Measurements from ENCODE around the gene ROR1. TPM values are rescaled to one million over a fixed set of nuclear protein-coding genes. Genes with fewer than 3 reads are reported as not detected.

ROR1 gene
- total RNA-seq, 1 experiment from 2014 or later, result 37.2 TPM

DNA sequence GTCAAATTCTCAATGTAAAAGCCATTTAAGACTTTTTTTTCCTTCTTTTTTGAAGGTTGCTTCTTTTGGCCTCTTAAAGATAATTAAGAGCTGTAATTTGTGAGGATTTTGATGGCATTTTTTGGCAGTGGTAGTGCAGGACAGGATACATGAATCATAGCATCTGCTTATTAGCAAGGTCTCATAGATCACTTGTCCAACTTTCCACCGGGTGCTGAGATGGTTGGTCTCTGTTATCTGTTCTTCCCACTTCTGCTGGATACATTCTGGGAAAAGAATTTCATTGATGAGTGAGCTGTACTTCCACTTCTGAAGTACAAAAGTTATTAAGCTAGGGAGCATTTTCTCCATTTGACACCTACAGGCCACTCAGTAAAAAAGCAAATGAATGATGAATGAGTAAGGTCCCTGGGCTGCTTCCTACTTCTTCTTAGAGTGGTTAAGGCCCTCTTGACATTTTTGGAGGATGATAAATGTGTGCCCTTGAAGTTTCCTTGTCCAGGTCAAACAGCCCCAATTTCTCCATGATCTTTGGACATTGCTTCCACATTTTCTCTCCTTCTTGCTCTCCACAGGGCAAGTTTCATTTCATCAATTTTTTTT, 100.6 kb downstream of the ROR1 start:
- CTCF ChIA-PET, result no interaction called here
- DNase-seq, result no peak
- H3K36me3 Mint-ChIP-seq (ENCODE audit: insufficient read depth, unreplicated experiment), result peaks cover 5% of the 10 kb centered on the region
- H3K4me3 ChIP-seq (ENCODE audit: low read depth, low read length), result no peak overlapping the region
- 0 out of 2 replicates have a peak, but pooled peaks cover 4% of the 10 kb centered on the region for H3K4me1 ChIP-seq
- no TSS peak for BruUV-seq (replicated peaks)
- intact Hi-C loops (cut with micrococcal nuclease; ENCODE audit: unreplicated experiment), result no loop called here
- H3K36me3 ChIP-seq (ENCODE audit: control insufficient read depth, insufficient read depth, low read length), result no peaks in the 10 kb centered on the region
- no peaks in the 10 kb centered on the region for H3K27me3 ChIP-seq (replicated peaks; ENCODE audit: control insufficient read depth, insufficient read depth, low read length)
- H3K9me3 Mint-ChIP-seq (ENCODE audit: unreplicated experiment), result no peaks in the 10 kb centered on the region
- no peak overlapping the region for H3K4me3 Mint-ChIP-seq (ENCODE audit: unreplicated experiment)
- TF ChIP-seq, protein P1, sequence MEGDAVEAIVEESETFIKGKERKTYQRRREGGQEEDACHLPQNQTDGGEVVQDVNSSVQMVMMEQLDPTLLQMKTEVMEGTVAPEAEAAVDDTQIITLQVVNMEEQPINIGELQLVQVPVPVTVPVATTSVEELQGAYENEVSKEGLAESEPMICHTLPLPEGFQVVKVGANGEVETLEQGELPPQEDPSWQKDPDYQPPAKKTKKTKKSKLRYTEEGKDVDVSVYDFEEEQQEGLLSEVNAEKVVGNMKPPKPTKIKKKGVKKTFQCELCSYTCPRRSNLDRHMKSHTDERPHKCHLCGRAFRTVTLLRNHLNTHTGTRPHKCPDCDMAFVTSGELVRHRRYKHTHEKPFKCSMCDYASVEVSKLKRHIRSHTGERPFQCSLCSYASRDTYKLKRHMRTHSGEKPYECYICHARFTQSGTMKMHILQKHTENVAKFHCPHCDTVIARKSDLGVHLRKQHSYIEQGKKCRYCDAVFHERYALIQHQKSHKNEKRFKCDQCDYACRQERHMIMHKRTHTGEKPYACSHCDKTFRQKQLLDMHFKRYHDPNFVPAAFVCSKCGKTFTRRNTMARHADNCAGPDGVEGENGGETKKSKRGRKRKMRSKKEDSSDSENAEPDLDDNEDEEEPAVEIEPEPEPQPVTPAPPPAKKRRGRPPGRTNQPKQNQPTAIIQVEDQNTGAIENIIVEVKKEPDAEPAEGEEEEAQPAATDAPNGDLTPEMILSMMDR (IDR thresholded peaks at IDR 0.05; ENCODE audit: insufficient read depth in 1 of 2, low read depth in 1 of 2, low read length in 1 of 2, severe bottlenecking in 1 of 2, unreplicated experiment in 1 of 2), result no peak
- POLR2A ChIA-PET, result no interaction called here
- no peak overlapping the region for H3K27ac Mint-ChIP-seq (ENCODE audit: unreplicated experiment)
- H3K9me3 ChIP-seq, result no peaks in the 10 kb centered on the region
- H3K27me3 Mint-ChIP-seq (ENCODE audit: insufficient read depth, unreplicated experiment), result no peaks in the 10 kb centered on the region
- peaks cover 9% of the 10 kb centered on the region for H3K4me1 Mint-ChIP-seq (ENCODE audit: low read depth, unreplicated experiment)

DNA sequence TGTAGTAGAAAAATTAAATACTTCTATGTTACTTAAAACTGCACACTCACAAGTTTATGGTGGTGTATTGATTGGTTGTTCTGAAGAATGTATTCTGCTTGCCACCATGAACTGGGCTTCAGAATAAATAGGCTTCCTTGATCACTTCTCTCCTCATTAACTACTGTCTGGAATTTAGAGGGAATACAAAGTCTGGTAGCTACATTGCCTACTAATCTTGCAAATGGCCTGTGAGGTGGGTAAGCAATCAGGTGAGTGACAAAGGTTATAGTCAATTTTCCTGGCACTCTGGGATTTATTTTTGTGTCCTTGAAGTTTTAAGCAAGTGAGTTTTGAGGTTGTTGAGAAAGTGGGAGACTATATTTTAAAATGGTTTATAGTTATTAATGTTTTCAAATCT, 101.8 kb downstream of the ROR1 start:
- H3K27me3 Mint-ChIP-seq (ENCODE audit: insufficient read depth, unreplicated experiment), result no peaks in the 10 kb centered on the region
- ChIA-PET POLR2A (no interaction called here), CTCF (no interaction called here)
- no TSS peak for BruUV-seq (replicated peaks)
- intact Hi-C loops (cut with micrococcal nuclease; ENCODE audit: unreplicated experiment), result no loop called here
- Histone ChIP-seq H3K27me3 (replicated peaks; ENCODE audit: control insufficient read depth, insufficient read depth, low read length) (no peaks in the 10 kb centered on the region), H3K36me3 (ENCODE audit: control insufficient read depth, insufficient read depth, low read length) (no peaks in the 10 kb centered on the region), H3K4me1 (0 out of 2 replicates have a peak, but pooled peaks cover 4% of the 10 kb centered on the region), H3K9me3 (no peaks in the 10 kb centered on the region), H3K4me3 (ENCODE audit: low read depth, low read length) (no peak overlapping the region)
- no peaks in the 10 kb centered on the region for H3K9me3 Mint-ChIP-seq (ENCODE audit: unreplicated experiment)
- H3K27ac Mint-ChIP-seq (ENCODE audit: unreplicated experiment), result no peak overlapping the region
- peaks cover 5% of the 10 kb centered on the region for H3K36me3 Mint-ChIP-seq (ENCODE audit: insufficient read depth, unreplicated experiment)
- TF ChIP-seq, protein P1 (IDR thresholded peaks at IDR 0.05; ENCODE audit: insufficient read depth in 1 of 2, low read depth in 1 of 2, low read length in 1 of 2, severe bottlenecking in 1 of 2, unreplicated experiment in 1 of 2), result no peak
- H3K4me1 Mint-ChIP-seq (ENCODE audit: low read depth, unreplicated experiment), result peaks cover 14% of the 10 kb centered on the region
- H3K4me3 Mint-ChIP-seq (ENCODE audit: unreplicated experiment), result no peak overlapping the region
- no peak for DNase-seq

DNA sequence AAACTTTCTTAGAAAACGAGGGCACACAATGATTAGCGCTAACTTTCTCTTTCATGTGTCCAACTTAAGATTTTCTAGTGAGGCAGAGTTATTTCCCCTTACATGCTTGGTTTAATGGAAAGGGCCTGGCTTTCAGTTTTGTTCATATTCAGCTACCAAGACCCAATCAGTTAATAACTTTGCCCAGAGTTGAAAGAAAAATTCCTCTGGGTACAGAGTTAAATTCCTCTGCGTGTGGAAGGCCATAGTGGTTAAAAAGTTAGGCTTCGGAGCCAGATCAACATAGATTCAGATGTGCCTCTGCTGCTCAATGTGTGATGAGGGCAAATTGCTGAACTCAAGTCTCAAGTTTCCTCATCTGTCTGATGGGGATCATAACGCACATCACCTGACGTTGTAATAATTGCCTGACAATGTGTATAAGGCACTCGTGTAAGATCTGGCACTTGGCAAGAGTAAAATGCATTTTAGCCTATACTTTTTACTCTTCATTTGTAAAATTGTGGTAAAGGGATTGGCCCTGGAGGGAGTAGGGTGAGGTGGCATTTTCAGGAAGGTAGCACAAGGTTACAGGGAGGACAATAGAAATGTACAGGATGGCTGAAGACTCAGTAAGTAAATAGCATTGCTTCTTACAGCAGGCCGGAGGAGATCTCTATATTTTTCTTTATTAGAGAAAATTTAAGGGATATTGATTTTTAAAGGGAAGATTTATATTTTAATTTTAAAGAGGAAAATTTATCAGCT, 103.4 kb downstream of the ROR1 start:
- Histone ChIP-seq H3K36me3 (ENCODE audit: control insufficient read depth, insufficient read depth, low read length) (no peaks in the 10 kb centered on the region), H3K27me3 (replicated peaks; ENCODE audit: control insufficient read depth, insufficient read depth, low read length) (no peaks in the 10 kb centered on the region), H3K9me3 (no peaks in the 10 kb centered on the region), H3K4me1 (0 out of 2 replicates have a peak, but pooled peaks cover 4% of the 10 kb centered on the region), H3K4me3 (ENCODE audit: low read depth, low read length) (no peak overlapping the region)
- BruUV-seq (replicated peaks), result no TSS peak
- no peak for DNase-seq
- CTCF ChIA-PET, result interaction anchor here (0.6 kb wide), 1 partner anchor 183 kb away, joined by 3 read pairs; no protein-coding TSS in a partner anchor
- Mint-ChIP-seq H3K36me3 (ENCODE audit: insufficient read depth, unreplicated experiment) (peaks cover 5% of the 10 kb centered on the region), H3K4me1 (ENCODE audit: low read depth, unreplicated experiment) (peaks cover 21% of the 10 kb centered on the region), H3K4me3 (ENCODE audit: unreplicated experiment) (no peak overlapping the region), H3K27me3 (ENCODE audit: insufficient read depth, unreplicated experiment) (no peaks in the 10 kb centered on the region), H3K27ac (ENCODE audit: unreplicated experiment) (no peak overlapping the region), H3K9me3 (ENCODE audit: unreplicated experiment) (no peaks in the 10 kb centered on the region)
- POLR2A ChIA-PET, result no interaction called here
- TF ChIP-seq, protein P1 (IDR thresholded peaks at IDR 0.05; ENCODE audit: insufficient read depth in 1 of 2, low read depth in 1 of 2, low read length in 1 of 2, severe bottlenecking in 1 of 2, unreplicated experiment in 1 of 2), result no peak
- intact Hi-C loops (cut with micrococcal nuclease; ENCODE audit: unreplicated experiment), result no loop called here

Measured in Caco-2 (cell line).